GM12873 (cell line): ENCODE measurements around the gene TMUB2.

Experiments
- TF ChIP-seq, protein P1 (sequence below): IDR thresholded peaks from 2 replicates; pipeline ENCODE4 v1.5.1; 2012; ENCODE audit warnings: low read depth, mild to moderate bottlenecking, moderate library complexity, low read length, control low read depth; ENCODE audit not compliant: insufficient read depth; ENCODE audit errors: missing control alignments

TMUB2 gene

DNA sequence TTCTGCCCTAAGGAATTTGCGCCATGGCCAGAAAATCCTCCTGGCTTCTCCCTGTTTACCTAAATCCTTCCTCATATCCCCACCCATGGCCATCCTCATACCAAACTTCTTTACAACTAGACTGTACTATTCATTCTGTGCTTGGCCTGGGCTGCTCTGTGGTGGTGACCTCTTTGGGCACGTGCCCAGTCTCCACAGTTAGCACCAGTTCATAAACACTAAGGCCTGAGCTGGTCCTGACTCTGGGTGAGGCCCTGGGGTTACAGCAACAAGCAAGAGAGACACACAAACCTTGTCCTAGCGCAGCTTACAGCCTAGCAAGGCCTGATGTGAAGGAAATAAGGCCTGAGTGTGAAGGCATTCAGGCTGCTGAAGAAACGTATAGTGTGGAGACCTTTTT lies 16.0 kb downstream of the TMUB2 start:
- TF ChIP-seq, protein P1, sequence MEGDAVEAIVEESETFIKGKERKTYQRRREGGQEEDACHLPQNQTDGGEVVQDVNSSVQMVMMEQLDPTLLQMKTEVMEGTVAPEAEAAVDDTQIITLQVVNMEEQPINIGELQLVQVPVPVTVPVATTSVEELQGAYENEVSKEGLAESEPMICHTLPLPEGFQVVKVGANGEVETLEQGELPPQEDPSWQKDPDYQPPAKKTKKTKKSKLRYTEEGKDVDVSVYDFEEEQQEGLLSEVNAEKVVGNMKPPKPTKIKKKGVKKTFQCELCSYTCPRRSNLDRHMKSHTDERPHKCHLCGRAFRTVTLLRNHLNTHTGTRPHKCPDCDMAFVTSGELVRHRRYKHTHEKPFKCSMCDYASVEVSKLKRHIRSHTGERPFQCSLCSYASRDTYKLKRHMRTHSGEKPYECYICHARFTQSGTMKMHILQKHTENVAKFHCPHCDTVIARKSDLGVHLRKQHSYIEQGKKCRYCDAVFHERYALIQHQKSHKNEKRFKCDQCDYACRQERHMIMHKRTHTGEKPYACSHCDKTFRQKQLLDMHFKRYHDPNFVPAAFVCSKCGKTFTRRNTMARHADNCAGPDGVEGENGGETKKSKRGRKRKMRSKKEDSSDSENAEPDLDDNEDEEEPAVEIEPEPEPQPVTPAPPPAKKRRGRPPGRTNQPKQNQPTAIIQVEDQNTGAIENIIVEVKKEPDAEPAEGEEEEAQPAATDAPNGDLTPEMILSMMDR: no peak

DNA sequence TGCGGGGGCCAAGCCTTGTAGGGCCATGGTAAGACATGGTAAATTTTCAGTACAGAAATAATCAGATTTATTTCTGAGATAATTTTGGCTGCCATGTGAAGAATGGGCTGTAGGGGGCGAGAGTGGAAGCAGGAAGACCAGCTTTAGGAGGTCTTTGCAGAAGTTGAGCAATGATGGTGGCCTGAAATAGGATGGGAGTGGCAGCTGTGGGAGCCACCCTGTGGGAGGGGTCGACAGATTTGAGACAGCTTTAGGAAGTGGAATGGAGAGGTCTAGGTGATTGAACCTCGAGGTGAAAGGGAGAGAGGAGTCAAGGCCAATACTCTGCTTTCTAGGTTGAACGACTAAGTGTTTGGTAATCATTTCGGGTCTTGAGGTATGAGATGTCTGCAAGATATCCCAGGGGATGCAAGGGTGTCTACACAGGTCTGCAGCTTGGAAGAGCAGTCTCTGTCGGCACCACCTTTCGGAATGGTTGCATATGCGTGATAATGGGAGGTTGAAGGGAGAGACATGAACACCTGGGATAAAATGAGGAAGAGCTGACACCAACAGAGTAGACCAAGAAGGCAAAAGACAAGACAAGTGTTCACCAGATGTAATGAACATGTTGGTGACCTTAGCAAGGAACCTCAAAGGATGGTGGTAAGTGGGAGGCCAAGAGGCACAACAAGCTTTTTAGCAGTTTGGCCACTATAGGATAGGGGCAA lies 17.1 kb downstream of the TMUB2 start:
- TF ChIP-seq, protein P1: peak; percentile 82

DNA sequence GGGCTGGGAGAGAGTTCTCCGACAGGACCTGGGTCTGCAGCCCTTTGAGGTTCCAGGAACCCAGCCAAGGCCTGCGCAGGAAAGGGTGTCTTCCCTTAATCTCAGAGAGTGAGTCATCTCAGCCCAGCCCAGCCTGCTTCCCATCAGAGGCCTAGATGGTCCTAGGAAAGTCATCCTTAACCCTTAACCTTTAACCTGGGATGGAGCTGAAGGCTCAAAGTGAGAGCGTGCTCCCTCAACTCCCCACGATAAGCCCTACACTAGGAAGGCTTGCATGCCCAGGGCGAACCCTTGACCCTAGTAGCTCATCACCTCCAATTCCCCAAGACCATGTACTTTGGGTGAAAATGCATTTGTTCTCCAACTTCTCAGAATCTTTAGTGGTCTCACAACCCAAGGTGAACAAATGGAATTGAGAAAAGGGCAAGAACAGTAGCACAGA lies 17.7 kb downstream of the TMUB2 start:
- TF ChIP-seq, protein P1: no peak

DNA sequence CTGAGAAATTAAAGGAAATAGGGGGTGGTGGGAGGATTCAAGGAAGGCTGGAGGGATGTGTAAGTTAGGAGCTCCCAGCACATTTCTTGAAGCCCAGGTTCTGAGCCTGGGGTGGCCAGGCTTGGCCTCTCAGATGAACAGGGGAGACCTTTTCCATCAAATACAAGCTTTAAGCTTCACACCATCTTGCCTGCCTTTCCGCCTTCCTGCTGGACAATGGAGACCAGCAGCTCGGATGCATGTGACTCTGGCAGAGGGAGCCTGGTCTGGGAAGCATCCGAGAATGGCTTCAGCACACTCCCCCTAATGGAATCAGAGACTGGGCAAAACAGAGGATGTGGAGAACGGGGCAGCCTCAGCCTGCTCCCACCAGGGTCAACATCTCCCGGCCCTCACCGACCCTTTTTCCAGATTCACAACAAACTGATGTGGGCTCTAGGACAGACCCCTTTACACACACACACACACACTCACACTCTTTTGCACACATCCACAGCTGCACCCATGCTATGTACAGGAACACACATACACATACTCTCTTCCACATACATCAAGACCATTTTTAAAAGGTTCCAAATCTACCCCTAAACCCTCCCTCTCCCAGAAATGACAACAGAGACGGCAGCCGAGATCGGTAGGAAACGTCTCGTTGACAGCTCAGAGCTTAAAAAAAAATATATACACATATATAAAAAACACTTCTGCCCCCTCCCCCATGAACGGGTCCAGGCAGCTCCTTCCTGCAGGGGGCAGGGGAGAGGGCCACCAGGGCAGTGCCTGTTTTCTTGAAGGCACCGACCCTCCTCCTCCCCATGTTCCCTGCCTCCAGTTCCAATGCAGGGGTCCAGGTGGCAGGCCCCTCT lies 19.4 kb downstream of the TMUB2 start:
- TF ChIP-seq, protein P1: peak; percentile 14

DNA sequence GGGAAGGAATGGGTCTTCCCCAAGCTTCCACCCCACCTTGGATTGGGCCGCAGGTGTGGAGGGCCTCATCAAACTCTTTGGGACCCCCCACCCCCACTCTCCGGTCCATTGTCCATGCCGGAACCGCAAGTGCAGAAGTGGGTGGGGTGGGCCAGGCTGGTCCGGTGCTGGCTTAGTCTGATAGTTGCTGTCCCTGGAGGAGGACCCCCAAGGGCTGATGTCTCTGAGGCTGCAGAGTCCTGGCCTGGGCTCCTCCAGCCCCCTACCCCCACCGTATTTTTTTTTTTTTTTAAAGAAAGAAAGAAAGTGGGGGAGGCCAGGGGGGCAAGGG lies 20.0 kb downstream of the TMUB2 start:
- TF ChIP-seq, protein P1: no peak

DNA sequence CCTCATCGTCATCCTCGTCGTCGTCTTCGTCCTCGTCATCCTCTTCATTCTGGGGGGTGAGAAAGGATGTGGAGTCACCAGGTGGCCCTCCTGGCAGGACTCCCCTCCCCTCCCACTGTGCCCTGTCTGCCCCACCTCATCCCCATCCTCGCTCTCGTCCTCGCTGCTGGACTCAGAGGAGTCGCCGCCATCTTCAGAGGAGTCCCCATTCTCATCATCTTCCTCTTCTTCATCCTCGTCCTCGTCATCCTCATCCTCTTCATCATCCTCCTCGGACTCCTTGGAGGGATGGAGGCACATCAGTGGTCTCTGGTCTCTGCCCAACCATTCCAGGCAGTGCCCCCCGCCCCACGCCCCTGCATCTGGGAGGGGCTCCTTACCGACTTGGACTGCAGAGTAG lies 20.5 kb downstream of the TMUB2 start:
- TF ChIP-seq, protein P1: no peak

DNA sequence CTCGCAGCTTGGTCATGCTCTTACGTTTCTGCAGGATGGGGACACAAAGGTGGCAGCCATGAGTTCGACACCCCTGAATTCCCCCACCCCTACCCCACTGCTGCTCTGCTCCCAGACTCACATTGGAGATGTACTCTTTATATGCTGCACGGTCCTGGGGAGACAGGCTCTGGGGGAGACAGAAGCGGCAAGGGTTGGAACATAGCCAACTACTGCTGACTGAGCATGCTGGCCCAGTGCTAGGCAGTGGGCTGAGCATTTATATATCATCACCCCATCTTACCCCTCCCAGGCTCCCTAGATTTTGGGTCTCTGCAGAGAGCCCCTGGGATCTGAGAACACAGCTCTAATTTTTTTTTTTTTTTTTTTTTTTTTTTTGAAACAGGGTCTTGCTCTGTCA lies 21.0 kb downstream of the TMUB2 start:
- TF ChIP-seq, protein P1: no peak
